Activated T-helper 1 cell treated with anti-CD3 and anti-CD28 coated beads, Interleukin-12 subunit alpha, Interleukin-12 subunit beta, Interleukin-2, Interleukin-4 antibody, amounts not matched to agents 30 ng/mL and 10 ng/mL and 1 ng/mL, durations not matched to agents 14 hours and 24 hours and 36 hours (primary cell): Measurements from ENCODE around the gene CCSER1. TPM values are rescaled to one million over a fixed set of nuclear protein-coding genes. Genes with fewer than 3 reads are reported as not detected.
"Not testable (repeated sequence)": the region's sequence is repeated elsewhere in the genome, so short reads cannot be mapped to it uniquely, and the experiment has no call there.

Source experiments
- DNase-seq: peaks from one replicate; pipeline ENCODE4 v3.0.0; 2021; ENCODE audit warnings: low spot score
- H3K27ac Mint-ChIP-seq: one replicate; pipeline ENCODE4 v1.8.0; 2021; ENCODE audit warnings: mild to moderate bottlenecking, mixed read lengths
- H3K27me3 Mint-ChIP-seq: one replicate; pipeline ENCODE4 v1.8.0; 2022; ENCODE audit warnings: mild to moderate bottlenecking, moderate library complexity, mixed read lengths; ENCODE audit not compliant: insufficient read depth
- H3K36me3 Mint-ChIP-seq: one replicate; pipeline ENCODE4 v1.8.0; 2021; ENCODE audit warnings: low read depth, mixed read lengths
- H3K4me1 Mint-ChIP-seq: one replicate; pipeline ENCODE4 v1.8.0; 2021; ENCODE audit warnings: low read depth, mixed read lengths
- H3K4me3 Mint-ChIP-seq: one replicate; pipeline ENCODE4 v1.8.0; 2021; ENCODE audit warnings: mild to moderate bottlenecking, moderate library complexity, mixed read lengths
- H3K9me3 Mint-ChIP-seq: one replicate; pipeline ENCODE4 v1.8.0; 2021; ENCODE audit warnings: mixed read lengths
- intact Hi-C: fragments of 100-400 bp; cut with micrococcal nuclease; formaldehyde crosslinking; loops from one replicate; pipeline ENCODE4 v1.15.1; 2024
- total RNA-seq: library from RNA; stranded (reverse); gene quantifications from 2 replicates; pipeline ENCODE4 v1.2.3, GENCODE V29; 2022

Gene CCSER1
- total RNA-seq, 1 donor from 2014 or later, result not detected

DNA sequence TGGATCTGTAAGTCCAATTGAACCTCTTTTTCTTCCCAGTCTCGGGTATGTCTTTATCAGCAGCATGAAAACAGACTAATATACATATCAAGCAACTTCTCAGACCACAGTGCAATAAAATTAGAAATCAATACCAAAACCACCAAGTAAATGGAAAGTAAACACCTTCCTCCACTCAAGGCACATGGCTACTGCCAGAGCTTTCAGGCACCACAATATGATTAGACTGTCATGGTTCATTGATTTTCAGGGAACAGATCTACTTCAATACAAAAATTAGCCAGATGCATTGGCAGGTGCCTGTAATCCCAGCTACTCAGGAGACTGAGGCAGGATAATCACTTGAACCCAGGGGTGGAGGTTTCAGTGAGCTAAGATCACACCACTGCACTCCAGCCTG, 776.2 kb downstream of the CCSER1 start:
- H3K36me3 Mint-ChIP-seq, H3K4me1 Mint-ChIP-seq, intact Hi-C loops, DNase-seq, H3K4me3 Mint-ChIP-seq, H3K27ac Mint-ChIP-seq, H3K27me3 Mint-ChIP-seq: not testable (repeated sequence)
- H3K9me3 Mint-ChIP-seq, result peaks cover 27% of the 10 kb centered on the region

DNA sequence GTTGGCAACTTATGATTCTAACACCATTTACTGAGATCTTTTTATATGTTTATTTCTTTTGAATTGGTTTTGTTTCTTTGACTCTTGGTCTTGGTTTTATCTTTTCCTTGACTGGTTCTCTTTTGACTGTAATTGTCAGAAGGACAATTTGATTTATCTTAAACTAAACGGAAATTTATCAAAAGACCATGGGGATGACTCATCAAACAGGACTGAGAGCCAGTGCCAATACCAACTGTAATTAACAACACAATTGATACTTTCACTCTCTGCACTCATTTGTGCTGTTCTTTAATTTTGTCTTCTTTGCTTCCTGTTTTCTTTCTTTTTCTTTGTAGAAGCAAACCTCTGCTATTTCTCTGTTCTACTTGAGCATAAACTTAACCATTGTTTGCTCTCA, 776.8 kb downstream of the CCSER1 start:
- peaks cover 27% of the 10 kb centered on the region for H3K9me3 Mint-ChIP-seq
- H3K4me1 Mint-ChIP-seq, result no peaks in the 10 kb centered on the region
- no peak overlapping the region for H3K4me3 Mint-ChIP-seq
- H3K27ac Mint-ChIP-seq, result no peak overlapping the region
- H3K36me3 Mint-ChIP-seq, result no peaks in the 10 kb centered on the region
- no peak for DNase-seq
- no peaks in the 10 kb centered on the region for H3K27me3 Mint-ChIP-seq
- intact Hi-C loops, result no loop called here

DNA sequence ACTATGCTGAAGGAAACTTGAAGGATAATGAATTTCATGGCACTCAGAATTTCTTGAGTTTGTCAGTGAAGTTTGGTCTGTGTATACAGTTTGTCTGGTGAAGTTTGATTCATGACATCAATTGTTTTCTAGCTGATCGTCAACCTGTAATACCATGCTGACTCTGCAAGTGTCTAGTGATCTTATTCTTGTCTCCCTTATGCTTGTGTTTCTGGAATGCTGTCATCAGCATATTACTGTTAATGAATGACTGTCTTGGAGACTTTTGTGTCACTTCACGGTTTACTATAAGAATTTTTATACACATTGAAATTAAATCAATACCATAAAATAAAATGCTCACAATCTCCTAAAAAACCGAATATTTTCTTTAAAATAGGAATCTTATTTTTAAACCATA, 779.0 kb downstream of the CCSER1 start:
- no peak overlapping the region for H3K4me3 Mint-ChIP-seq
- peaks cover 21% of the 10 kb centered on the region for H3K9me3 Mint-ChIP-seq
- no peak overlapping the region for H3K27ac Mint-ChIP-seq
- DNase-seq, result no peak
- intact Hi-C loops, result no loop called here
- no peaks in the 10 kb centered on the region for H3K4me1 Mint-ChIP-seq
- H3K27me3 Mint-ChIP-seq, result no peaks in the 10 kb centered on the region
- H3K36me3 Mint-ChIP-seq, result no peaks in the 10 kb centered on the region

DNA sequence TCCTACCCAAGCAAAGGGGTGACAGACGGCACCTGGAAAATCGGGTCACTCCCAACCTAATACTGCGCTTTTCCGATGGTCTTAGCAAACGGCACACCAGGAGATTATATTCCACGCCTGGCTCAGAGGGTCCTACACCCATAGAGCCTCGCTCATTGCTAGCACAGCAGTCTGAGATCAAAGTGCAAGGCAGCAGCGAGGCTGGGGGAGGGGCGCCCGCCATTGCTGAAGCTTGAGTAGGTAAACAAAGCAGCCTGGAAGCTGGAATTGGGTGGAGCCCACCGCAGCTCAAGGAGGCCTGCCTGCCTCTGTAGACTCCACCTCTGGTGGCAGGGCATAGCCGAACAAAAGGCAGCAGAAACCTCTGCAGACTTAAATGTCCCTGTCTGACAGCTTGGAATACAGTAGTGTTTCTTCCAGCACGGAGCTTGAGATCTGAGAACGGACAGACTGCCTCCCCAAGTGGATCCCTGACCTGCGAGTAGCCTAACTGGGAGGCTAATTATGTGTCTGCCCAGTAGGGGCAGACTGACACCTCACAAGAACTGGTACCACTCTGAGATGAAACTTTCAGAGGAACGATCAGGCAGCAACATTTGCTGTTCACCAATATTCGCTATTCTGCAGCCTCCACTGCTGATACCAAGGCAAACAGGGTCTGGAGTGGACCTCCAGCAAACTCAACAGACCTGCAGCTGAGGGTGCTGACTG, 784.7 kb downstream of the CCSER1 start:
- H3K9me3 Mint-ChIP-seq, result peaks cover 27% of the 10 kb centered on the region
- H3K4me3 Mint-ChIP-seq, H3K27ac Mint-ChIP-seq, intact Hi-C loops, H3K4me1 Mint-ChIP-seq, DNase-seq, H3K36me3 Mint-ChIP-seq, H3K27me3 Mint-ChIP-seq: not testable (repeated sequence)

DNA sequence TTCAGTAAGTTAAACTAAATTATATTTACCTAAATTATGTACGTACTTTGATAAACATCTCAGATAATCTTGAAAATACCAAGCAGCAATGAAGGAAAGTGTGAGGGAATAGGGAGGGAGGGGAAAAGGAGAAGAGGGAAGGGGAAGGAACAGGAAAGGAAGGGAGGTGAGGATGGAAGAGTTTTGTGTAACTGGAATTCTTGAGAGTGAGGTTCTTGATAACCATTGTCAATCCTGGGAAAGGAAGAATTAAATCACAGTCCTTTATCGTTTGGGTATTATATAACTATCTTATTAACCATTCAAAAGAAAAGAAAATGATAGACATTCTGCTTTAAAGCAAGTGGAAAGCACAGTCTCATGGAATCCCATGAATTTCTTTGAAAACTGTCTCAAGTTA, 795.0 kb downstream of the CCSER1 start:
- DNase-seq, result no peak
- Mint-ChIP-seq H3K36me3 (no peaks in the 10 kb centered on the region), H3K4me1 (no peaks in the 10 kb centered on the region), H3K27ac (no peak overlapping the region), H3K27me3 (no peaks in the 10 kb centered on the region), H3K9me3 (no peaks in the 10 kb centered on the region), H3K4me3 (no peak overlapping the region)
- intact Hi-C loops, result no loop called here

DNA sequence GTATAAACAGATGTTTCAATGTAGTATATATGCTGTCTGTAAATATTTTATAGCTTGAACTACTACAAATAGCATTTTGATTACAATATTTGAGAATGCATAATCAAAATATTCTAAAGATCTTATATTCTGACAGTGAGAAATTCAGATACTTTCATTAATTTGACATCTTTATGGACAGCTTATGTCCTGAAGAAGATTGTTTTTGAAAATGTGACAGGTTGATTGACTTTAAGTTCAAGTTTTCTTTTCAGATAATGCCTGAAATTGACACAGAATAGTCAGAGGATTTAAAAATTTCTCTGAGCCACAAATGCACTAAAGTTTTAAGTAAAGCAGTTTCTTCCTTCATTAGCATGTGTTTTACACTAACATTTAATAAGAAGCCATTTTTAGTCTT, 799.8 kb downstream of the CCSER1 start:
- Mint-ChIP-seq H3K9me3 (no peaks in the 10 kb centered on the region), H3K27ac (no peak overlapping the region), H3K27me3 (no peaks in the 10 kb centered on the region), H3K4me3 (no peak overlapping the region), H3K4me1 (no peaks in the 10 kb centered on the region), H3K36me3 (no peaks in the 10 kb centered on the region)
- no peak for DNase-seq
- intact Hi-C loops, result no loop called here

DNA sequence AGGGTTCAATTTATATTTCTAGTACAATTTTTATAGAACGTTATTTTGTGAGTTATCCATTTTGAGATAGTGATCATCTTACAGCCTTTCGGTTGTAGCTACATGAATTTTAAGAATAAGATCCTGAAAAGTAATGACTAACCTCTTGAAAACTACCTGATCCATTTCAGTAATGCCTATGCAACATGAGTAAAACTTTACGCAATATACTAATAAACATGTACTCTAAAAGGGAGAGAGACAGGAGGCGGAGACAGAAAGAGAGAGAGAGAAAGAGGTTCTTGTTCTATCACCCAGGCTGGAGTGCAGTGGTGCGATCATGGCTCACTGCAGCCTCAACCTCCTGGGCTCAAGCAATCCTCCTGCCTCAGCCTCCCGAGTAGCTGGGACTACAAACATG, 816.1 kb downstream of the CCSER1 start:
- Mint-ChIP-seq H3K4me3 (no peak overlapping the region), H3K27ac (no peak overlapping the region), H3K4me1 (no peaks in the 10 kb centered on the region), H3K27me3 (no peaks in the 10 kb centered on the region), H3K9me3 (no peaks in the 10 kb centered on the region), H3K36me3 (no peaks in the 10 kb centered on the region)
- intact Hi-C loops, result no loop called here
- DNase-seq, result no peak

DNA sequence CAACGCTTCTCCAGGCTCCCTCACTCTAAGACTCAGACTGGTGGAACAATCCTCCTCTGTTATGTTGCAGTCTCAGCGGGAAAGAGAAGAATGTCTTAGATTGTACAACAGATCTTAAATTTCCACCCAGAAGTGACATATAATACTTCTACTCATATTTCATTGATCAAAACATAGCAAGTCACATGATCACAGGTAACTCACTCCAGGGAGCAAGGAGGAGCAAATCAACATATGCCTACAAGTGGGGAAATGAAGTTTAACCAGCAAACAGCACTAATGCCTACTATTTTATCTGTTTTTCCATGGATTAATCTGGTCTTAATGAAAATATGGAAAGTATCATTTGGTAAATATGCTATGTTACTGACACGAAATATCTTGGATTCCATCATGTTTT, 819.8 kb downstream of the CCSER1 start:
- Mint-ChIP-seq H3K4me3 (no peak overlapping the region), H3K27ac (no peak overlapping the region), H3K36me3 (no peaks in the 10 kb centered on the region), H3K9me3 (no peaks in the 10 kb centered on the region), H3K27me3 (no peaks in the 10 kb centered on the region), H3K4me1 (no peaks in the 10 kb centered on the region)
- DNase-seq, result no peak
- intact Hi-C loops, result no loop called here

DNA sequence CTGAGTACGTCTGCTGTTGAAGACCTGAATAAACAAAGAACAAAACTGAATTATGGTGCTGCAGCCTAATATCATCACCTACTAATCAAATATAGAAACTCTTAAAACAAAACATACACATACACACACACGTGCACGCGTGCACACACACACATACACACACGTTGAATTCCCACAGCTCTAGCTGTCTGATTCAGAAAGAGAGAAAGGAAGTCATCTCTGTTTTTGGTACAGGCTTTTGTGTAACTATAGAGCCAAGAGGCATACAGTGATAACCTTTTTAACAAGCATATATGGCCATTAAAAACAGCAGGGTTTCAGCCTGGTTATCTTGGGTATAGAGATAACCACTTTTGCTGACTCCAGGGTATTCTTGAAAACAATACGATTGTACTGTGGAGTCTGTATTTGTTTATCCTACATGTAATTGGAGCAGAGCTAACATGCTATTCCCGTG, 823.2 kb downstream of the CCSER1 start:
- Mint-ChIP-seq H3K9me3 (no peaks in the 10 kb centered on the region), H3K36me3 (no peaks in the 10 kb centered on the region), H3K4me3 (no peak overlapping the region), H3K27ac (no peak overlapping the region), H3K4me1 (no peaks in the 10 kb centered on the region), H3K27me3 (no peaks in the 10 kb centered on the region)
- DNase-seq, result no peak
- intact Hi-C loops, result no loop called here

DNA sequence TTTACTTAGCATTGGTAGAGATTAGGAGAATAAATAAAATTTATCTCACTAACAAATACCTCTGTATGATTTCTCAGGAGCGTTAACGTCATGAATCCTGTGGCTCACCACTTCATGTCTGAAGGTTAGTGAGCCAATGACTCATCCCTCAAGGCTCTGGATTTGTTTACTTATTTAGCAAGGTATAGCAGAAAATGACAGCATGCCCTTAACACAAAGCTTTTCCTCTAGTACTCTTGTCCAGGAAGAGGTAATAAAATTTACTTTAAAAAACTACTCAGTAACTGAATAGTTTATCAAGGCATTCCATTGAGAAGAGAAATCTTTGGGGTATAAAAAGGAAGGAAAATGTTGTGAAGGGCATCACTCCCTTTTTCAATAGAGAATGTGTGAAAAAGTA, 823.8 kb downstream of the CCSER1 start:
- no peaks in the 10 kb centered on the region for H3K4me1 Mint-ChIP-seq
- no peaks in the 10 kb centered on the region for H3K36me3 Mint-ChIP-seq
- no peaks in the 10 kb centered on the region for H3K9me3 Mint-ChIP-seq
- no peak for DNase-seq
- no peak overlapping the region for H3K4me3 Mint-ChIP-seq
- intact Hi-C loops, result no loop called here
- no peak overlapping the region for H3K27ac Mint-ChIP-seq
- H3K27me3 Mint-ChIP-seq, result no peaks in the 10 kb centered on the region

DNA sequence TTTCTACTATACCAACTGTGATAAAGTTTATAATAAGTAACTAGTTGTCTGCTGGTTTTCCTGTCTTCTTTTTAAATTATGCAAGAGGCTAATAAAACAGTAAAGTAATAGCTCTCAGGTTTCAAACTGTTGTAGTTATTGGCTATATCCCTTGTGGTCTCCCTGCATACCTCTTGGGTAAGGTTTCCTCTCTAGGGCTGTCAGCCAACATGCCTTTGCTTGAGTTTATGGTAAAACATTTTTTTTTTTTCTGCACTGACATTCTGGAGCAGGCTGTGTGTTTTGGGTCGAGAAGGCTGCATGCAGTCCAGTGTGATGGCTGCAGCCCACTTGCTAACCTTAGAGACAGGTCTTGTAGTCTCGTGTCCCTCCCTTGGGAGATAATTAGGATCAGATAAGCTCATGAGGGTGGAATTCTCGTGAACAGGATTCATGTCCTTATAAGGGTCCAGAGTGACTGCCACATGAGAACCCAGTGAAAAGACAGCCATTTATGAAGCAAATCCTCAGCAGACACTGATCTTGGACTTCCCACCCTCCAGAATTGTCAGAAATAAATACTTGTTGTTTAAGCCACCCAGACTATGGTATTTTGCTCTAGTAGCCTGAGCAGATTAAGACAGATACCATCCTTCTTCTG, 831.2 kb downstream of the CCSER1 start:
- no peak for DNase-seq
- Mint-ChIP-seq H3K4me1 (no peaks in the 10 kb centered on the region), H3K27ac (no peak overlapping the region), H3K9me3 (no peaks in the 10 kb centered on the region), H3K4me3 (no peak overlapping the region), H3K36me3 (no peaks in the 10 kb centered on the region), H3K27me3 (no peaks in the 10 kb centered on the region)
- intact Hi-C loops, result no loop called here

DNA sequence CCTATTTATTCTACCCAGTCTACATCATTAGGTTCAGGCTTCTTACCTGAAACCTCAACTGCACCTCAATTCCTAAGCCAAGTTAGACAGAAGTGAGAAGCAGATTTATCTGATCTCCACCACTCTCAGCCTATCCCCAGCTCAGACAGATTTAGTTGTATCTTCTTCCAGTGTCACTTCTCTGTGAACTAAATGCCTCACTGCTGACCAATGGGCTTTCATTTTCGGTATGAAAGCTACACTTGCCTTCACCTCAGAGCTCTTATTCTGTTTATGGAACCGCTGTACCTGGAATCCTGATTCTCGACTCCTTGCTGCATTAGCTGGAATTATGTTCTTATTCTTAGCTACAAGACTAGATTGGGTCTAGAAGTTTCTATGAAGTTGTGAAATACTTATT, 833.2 kb downstream of the CCSER1 start:
- DNase-seq, result no peak
- Mint-ChIP-seq H3K4me1 (no peaks in the 10 kb centered on the region), H3K9me3 (no peaks in the 10 kb centered on the region), H3K4me3 (no peak overlapping the region), H3K36me3 (no peaks in the 10 kb centered on the region), H3K27me3 (no peaks in the 10 kb centered on the region), H3K27ac (no peak overlapping the region)
- intact Hi-C loops, result no loop called here

DNA sequence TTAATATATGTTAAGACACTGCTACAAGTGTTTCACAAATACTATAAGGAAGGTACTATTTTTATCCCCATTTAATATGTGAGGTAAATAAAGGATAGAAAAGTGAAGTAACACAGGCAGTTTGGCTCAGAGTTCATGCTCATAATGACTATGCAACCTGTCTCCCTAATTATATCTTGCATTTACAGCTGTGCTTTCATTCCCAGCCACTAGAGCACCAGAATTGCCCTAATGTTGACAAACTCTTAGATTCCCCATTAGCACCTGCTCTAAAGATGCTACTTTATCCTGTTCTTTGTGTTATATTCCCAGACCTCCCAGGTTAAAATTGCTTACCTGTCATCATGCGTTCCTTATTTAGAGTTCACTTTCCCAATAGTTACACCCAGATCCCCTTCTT, 833.6 kb downstream of the CCSER1 start:
- Mint-ChIP-seq H3K27ac (no peak overlapping the region), H3K36me3 (no peaks in the 10 kb centered on the region), H3K9me3 (peaks cover 4% of the 10 kb centered on the region), H3K4me3 (no peak overlapping the region), H3K4me1 (no peaks in the 10 kb centered on the region), H3K27me3 (no peaks in the 10 kb centered on the region)
- DNase-seq, result no peak
- intact Hi-C loops, result no loop called here

DNA sequence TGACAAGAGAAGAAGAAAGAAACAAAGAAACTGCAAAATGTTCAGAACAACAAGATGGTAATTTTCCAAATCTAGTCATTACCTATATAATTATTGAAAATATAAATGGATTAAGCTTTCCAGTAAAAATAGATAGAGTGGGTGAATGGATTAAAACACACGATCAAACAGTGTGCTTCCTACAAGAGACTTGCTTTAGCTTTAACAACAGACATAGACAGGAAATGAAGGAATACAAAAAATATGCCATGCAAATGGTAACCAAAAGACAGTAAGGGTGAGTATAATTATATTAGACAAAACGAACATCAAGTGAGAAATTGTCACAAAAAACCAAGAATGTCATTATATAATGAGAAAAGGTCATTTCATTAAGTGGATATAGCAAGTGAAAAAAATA, 842.8 kb downstream of the CCSER1 start:
- H3K27me3 Mint-ChIP-seq, result no peaks in the 10 kb centered on the region
- no peaks in the 10 kb centered on the region for H3K36me3 Mint-ChIP-seq
- no peaks in the 10 kb centered on the region for H3K4me1 Mint-ChIP-seq
- no peak overlapping the region for H3K4me3 Mint-ChIP-seq
- H3K27ac Mint-ChIP-seq, result no peak overlapping the region
- H3K9me3 Mint-ChIP-seq, result peaks cover 7% of the 10 kb centered on the region
- intact Hi-C loops, result no loop called here
- DNase-seq, result no peak
